HTR-8/SVneo (cell line): Measurements from ENCODE around the gene SYNDIG1.

Experiments
- DNase-seq: peaks from one replicate; pipeline ENCODE4 v3.0.0; 2011; ENCODE audit warnings: low spot score, mixed read lengths; ENCODE audit not compliant: insufficient read length
- FAIRE-seq: peaks from 2 replicates; lab custom pipeline; 2011; peaks lifted over from hg19 to GRCh38; lab: Jason Lieb, UNC

The SYNDIG1 gene

DNA sequence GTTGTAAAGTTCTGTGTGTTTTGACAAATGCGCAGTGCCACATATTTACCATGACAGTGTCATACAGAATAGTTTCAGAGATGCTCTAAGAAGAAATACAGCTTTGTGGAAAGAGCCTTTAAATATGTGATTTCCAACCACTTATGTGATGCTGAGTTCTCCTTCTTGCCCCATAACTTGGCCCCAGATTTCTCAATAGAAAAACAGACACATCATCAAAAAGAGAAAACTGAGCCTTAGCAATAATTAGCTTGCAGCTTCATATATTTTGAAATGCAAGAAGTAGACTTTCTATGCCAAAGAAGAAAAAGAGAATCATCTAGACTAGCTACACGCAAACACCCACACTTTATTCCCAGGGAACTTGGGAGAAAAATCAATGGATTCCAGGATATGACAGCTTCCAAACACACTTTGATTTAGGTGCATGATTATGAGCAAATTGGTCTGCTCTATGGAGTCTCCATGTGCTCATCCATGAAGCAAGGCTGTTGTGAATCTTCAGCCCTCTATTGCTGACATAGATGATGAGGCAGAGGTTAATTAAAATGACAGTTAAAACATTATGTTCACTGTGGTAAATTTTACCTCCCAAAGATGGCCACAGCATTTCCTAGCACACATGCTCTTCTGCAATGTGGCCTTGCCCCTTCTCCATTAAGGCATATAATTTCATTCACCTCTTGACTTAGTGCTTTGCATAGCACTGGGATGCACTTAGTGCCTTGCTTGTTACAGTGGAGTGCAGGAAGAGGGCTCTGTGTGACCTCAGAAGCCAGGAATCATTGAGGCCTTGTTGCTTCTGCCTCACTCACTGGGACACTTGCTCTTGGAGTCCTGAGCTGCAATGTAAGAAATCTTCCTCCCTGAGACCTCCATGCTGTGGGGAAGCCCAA is 174.6 kb downstream of the SYNDIG1 start:
- FAIRE-seq (no peak), DNase-seq (no peak)

- FAIRE-seq = no peak
Measured at GRCh38 chr20:24646321-24646720, 176.9 kb downstream of the SYNDIG1 start.

GRCh38 chr20:24647713-24648112 is 178.3 kb downstream of the SYNDIG1 start:
- DNase-seq = no peak
- FAIRE-seq = no peak

More at GRCh38 chr20:24646321-24646720, 176.9 kb downstream of the SYNDIG1 start:
- no peak for DNase-seq

GRCh38 chr20:24648481-24648880 is 179.1 kb downstream of the SYNDIG1 start:
- DNase-seq = no peak
- FAIRE-seq = no peak

DNA sequence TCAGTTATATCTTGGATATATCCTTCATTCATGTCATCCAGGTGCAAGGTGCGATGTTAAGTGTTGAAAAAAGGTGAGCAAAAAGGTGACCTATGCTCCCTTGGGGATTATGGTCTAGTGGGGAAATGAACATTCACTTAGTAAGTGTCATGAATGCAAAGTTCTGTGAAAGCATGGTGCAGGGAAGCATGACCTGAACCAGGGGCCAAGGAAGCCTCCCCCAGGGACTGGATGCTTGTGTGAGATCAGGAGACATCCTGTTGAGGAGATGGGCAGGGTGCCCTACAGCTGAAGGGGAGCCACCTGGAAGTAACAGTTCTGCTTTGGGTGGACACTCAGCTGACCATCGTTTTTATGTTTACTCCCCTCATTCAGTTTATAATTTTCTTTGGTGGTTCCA is 179.5 kb downstream of the SYNDIG1 start:
- DNase-seq = no peak
- FAIRE-seq = no peak

- DNase-seq (no peak), FAIRE-seq (peak; percentile 20)
Measured at GRCh38 chr20:24649787-24650490, 180.5 kb downstream of the SYNDIG1 start.

- FAIRE-seq (no peak), DNase-seq (peak; percentile 44)
Measured at GRCh38 chr20:24651171-24651975, 181.9 kb downstream of the SYNDIG1 start.

DNA sequence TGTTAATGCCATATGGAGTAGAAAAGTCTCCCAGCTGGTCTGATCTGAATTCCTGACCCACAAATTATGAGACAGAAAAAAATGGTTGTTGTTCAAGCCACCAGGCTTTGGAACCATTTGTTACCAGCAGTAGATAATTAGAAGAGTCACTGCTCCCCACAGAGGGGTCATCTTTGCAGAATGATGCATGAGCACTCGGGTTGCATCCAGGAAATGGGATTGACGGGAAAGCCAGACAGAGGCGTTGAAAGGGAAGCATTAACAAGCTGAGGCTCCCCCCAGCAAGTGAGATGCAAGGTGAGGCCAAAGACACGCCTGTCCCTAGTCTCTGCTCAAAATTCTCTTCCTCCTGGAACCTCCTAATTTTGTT is 182.5 kb downstream of the SYNDIG1 start:
- DNase-seq = no peak
- no peak for FAIRE-seq

GRCh38 chr20:24653306-24653705 is 183.9 kb downstream of the SYNDIG1 start:
- FAIRE-seq = no peak
- no peak for DNase-seq

- DNase-seq = no peak
- no peak for FAIRE-seq
Measured at GRCh38 chr20:24654425-24654824, 185.0 kb downstream of the SYNDIG1 start.

DNA sequence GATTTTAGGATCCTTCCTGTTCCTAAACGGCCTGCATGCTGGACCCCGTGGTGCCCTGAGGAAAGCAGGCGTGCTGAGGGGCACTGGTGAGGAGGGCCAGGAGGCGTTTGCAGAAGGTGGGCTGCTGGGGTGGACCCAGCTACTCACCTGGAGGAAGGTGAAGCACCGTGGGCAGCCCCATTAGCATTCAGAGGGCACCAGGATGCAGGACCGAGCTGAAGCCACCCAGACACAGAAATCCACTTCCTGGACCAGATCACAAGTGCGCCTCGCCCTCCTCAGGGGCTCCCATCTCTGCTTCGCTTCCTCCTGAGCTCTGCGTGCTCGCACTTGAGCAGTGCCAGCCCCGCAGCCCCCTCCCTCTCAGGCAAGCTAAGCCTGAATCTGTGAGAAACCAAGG is 187.0 kb downstream of the SYNDIG1 start:
- FAIRE-seq (no peak), DNase-seq (no peak)

GRCh38 chr20:24657196-24657595 is 187.8 kb downstream of the SYNDIG1 start:
- DNase-seq = no peak
- no peak for FAIRE-seq

DNA sequence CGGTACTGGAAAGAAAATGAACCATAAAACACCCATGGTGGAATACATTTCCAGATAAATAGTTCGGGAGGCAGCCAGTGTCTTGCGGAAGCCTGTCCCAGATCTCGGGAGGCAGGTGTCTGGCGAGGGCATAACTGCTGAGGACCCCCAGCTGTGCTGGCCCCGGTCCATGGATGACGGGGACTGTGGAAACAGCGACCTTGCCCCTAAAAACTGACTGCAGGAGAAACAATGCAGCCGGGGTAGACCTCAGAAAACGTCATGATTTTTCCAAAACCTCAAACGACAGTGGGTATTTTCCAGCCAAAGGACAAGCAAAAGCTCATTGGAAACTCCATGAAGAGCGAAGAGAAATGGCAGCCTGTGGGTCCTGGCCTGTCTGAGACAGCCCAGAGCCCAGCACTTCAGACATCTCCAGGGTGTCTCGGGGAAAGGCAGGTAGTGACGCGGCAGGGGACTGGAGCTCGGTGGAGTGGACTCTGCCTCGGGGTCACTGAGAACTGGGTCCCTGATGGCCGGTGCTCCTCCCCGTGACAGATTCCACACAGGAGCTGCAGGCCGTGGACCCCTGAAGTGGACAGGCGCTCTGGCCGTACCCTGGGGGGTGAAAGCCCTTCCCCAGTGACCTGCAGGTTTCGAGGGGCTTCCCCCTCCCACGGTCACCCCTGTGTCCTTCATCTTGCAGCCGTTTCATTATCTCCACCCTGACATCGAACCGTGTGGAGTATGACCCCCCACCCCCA is 188.6 kb downstream of the SYNDIG1 start:
- FAIRE-seq (no peak), DNase-seq (no peak)

- no peak for DNase-seq
- no peak for FAIRE-seq
Measured at GRCh38 chr20:24658920-24659660, 189.7 kb downstream of the SYNDIG1 start.

DNA sequence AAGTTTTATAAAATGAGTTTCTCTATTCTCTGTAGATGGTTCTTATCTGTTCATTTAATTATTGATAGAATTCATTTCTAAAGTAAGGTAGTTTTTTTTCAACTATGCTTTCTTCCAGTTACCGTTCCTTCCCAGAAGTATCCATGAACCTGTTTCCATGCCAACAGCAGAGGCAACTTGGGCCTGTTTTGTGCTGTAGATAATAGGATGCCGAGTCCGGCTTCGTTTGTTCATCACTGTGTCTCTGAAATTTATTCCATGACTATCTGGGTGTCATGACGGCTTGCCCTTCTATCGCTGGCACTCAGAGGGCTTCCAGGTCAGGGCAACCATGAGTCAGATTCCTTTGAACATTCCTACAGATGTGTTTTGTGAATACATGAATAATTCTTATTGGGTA is 190.4 kb downstream of the SYNDIG1 start:
- FAIRE-seq (no peak), DNase-seq (no peak)

DNA sequence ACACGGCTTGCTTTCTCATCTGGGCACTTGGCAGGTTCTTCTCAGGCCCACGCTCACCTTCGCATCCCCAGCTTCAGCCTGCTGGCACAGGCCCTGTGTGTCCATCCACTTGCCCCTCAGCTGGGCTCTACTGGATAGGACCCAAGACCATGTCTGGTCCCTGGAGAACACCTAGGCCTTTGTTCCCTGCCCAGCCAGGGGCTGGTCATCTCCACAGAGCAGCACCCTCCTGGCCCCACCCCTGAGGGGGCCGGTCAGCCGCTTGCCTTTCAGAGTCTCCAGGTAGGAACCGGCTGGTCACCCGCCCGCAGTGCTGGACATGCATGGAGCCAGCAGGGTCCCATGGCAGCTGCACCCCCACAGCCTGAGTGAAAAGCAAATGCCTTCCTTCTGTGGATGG is 191.2 kb downstream of the SYNDIG1 start:
- no peak for FAIRE-seq
- no peak for DNase-seq

DNA sequence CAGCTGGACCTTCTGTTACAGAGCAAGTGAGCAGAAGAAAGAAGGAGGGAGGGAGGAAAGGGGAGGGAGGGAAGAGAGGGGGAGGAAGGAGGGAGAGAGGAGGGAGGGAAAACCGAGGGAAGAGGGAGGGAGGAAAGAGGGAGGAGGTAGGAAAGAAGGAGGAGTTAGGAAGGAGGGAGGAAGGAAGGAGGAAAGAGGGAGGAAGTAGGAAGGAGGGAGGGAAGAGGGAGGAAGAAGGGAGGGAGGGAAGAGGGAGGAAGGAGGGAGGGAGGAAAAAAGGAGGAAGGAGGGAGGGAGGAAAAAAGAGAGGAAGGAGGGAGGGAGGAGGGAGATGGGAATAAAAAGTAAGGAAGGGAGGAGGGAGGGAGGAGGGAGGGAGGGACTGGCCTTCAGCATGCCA is 191.8 kb downstream of the SYNDIG1 start:
- FAIRE-seq = no peak
- DNase-seq = no peak

GRCh38 chr20:24662322-24662721 is 192.9 kb downstream of the SYNDIG1 start:
- no peak for DNase-seq
- no peak for FAIRE-seq

DNA sequence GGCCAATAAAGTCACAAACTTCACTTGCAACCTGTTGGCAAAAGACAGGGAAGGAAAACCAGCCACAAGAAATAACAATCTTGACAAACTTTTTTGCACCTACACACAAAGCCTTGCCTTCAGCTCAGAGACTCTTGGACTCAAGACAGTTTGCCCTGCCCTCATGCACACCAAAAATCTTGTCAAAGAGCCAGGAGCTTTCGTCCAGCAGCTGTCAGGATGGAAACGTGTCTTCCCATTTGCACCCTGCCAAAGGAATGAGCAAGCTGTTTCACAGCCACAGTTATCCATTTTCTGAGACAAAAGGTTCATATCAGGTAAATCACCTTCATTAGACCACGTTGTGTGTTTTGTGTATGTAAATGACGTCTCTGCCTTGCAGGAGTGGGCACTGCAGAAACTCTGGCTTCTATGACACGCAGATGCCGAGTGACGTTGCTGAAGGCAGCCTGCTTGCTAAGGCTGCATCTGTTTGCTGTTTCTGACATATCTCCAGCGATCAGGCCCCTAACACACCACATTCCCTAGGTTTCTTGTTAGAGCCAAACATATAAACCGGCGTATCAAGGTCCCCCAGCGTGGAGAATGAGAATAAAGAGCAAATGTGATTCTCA is 193.4 kb downstream of the SYNDIG1 start:
- no peak for FAIRE-seq
- no peak for DNase-seq
